Stimulated activated CD8-positive, alpha-beta memory T cell treated with anti-CD3 and anti-CD28 coated beads, Interleukin-2, amount 100 ng/mL, for 1 hour (primary cell): ENCODE measurements around the gene SYT8.
"Not testable (repeated sequence)": the region's sequence is repeated elsewhere in the genome, so short reads cannot be mapped to it uniquely, and the experiment has no call there.

Experiments
- DNase-seq, 2 donors: peaks; one replicate each; pipeline ENCODE4 v3.0.0-alpha.2; 2020; ENCODE audit warnings: low read depth in 2 of 2

The SYT8 gene

DNA sequence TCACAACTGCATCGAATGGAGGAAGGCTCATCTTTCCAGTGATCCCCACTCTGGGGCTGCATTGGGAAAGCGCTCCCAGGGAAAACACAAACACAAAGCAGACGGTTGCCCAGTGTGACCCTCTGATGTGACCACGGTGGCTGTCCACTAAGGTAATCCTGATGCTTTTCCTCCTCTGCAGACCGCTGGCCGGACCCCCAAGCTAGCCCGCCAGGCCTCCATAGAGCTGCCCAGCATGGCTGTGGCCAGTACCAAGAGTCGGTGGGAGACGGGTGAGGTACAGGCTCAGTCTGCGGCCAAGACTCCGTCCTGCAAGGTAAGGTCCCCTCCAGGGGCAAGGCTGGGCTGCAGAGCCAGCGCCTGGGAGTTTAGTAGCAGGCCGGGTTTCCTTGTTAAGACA, 51.8 kb downstream of the SYT8 start:
- not testable (repeated sequence) for DNase-seq
